ENCODE data around the gene ACBD6. TPM values are rescaled to one million over a fixed set of nuclear protein-coding genes. Genes with fewer than 3 reads are reported as not detected.

ACBD6 gene
- total and polyA plus RNA-seq, 10 of the 15 experiments (the other 5 are each of a cell fraction or from before 2014, with no cell fraction given) = 15.0 to 67.3 (median 55.0) TPM

DNA sequence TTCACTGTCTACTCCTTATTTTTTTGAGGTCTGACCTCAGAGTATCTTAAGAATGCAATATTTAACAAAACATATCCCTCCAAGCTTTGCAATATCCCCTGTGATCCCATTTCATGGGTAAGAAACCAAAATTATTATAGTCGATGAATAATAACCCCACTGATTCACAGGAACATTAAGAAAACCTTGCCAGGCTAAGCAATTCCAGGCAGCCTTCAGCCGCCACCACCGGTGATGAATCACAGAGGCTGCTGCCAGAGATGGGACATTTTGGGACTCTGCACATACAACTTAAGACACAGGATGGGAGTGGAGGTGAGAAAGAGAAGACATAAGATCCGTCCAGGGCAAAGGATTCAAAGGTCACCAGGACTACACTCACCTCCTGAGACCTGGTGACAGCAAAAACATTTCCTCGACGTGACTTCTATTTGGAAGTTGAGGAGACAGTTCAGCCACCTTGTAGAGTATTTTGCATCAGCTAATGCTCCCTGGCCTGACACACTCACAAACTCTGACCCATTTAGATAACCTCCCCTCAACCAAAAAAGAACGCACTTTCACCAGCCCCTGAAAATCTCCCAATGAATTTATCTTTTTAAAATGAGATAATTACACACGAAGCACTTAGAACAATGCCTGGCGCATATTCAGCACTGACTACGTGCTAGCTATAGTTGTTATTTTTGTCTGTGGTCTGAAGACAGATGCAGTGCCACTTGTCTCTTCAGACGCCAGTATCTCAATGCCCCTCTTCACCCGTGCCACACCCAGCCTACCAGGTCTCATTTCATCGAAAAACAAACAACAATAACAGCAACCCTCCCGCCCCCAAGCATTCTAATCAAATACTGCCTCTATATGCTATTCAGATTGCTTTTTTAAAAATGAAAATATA is 38.6 kb upstream of the ACBD6 start:
- DNase-seq (ENCODE audit: low read depth, low spot score) (no peak), FAIRE-seq (no peak), ATAC-seq (no peak)
- Histone ChIP-seq H3K27ac (ENCODE audit: control insufficient read depth, insufficient read depth) (no peak overlapping the region), H3K4me2 (ENCODE audit: control insufficient read depth, insufficient read depth) (no peak overlapping the region), H4K20me1 (ENCODE audit: control insufficient read depth, insufficient read depth) (no peaks in the 10 kb centered on the region), H2AFZ (ENCODE audit: control insufficient read depth, low read depth, low read length) (no peak overlapping the region), H3K36me3 (ENCODE audit: control insufficient read depth in 2 of 2, insufficient read depth in 2 of 2, low read length in 1 of 2) (no peaks in the 10 kb centered on the region), H3K4me1 (ENCODE audit: control insufficient read depth, insufficient read depth, low read length) (no peaks in the 10 kb centered on the region), H3K9me3 (replicated peaks; ENCODE audit: control insufficient read depth, insufficient read depth, low read length) (no peaks in the 10 kb centered on the region), H3K79me2 (ENCODE audit: control insufficient read depth, insufficient read depth, low read length) (no peaks in the 10 kb centered on the region), H3K9ac (ENCODE audit: control insufficient read depth, insufficient read depth, low read length) (no peak overlapping the region), H3K27me3 (replicated peaks in 1 of 2; ENCODE audit: control insufficient read depth in 2 of 2, insufficient read depth in 2 of 2, low read length in 1 of 2) (no peaks in the 10 kb centered on the region; a peak in 1 of 4 replicates), H3K4me3 (no peak overlapping the region)
- intact Hi-C loops (cut with micrococcal nuclease; ENCODE audit: unreplicated experiment) (no loop called here), in situ Hi-C loops (cut with MboI) (no loop called here)
- 64% methylated on average over 14 of the region's 14 CpGs for WGBS (ENCODE audit: insufficient coverage, insufficient replicate concordance, low lambda C conversion rate, missing lambda C conversion rate)
- POLR2A ChIA-PET = interaction anchor here (0.5 kb wide), 1 partner anchor 278 kb away, joined by 4 read pairs; no protein-coding TSS in a partner anchor
- CTCF ChIA-PET = interaction anchor here (0.6 to 17.1 kb wide), 3 partner anchors 9 to 322 kb away, joined by 3 to 373 read pairs (median 7); no protein-coding TSS in a partner anchor
- no TSS peak for BruUV-seq (replicated peaks)
- RAD21 ChIA-PET (ENCODE audit: unreplicated experiment) = interaction anchor here (9.3 kb wide), 1 partner anchor 322 kb away, joined by 156 read pairs; no protein-coding TSS in a partner anchor
- SMC1A ChIA-PET (ENCODE audit: uncharacterized antibody, unreplicated experiment) = interaction anchor here (0.6 to 14.5 kb wide), 3 partner anchors 105 to 322 kb away, joined by 3 to 247 read pairs (median 4); no protein-coding TSS in a partner anchor
- TF ChIP-seq RCOR1 (conservative IDR thresholded peaks at IDR 0.05; ENCODE audit: low read depth, low read length) (no peak), NFIC (IDR thresholded peaks at IDR 0.05; ENCODE audit: low read depth, low read length) (no peak), SPI1 (IDR thresholded peaks at IDR 0.05; ENCODE audit: borderline replicate concordance, insufficient read depth, low read depth, low read length) (no peak), EGR1 (IDR thresholded peaks at IDR 0.05; ENCODE audit: borderline replicate concordance in 1 of 2, low read depth in 2 of 2, low read length in 2 of 2) (no peak), RELA (IDR thresholded peaks at IDR 0.05; ENCODE audit: borderline replicate concordance, partially characterized antibody) (no peak)
- TF ChIP-seq, protein P1, sequence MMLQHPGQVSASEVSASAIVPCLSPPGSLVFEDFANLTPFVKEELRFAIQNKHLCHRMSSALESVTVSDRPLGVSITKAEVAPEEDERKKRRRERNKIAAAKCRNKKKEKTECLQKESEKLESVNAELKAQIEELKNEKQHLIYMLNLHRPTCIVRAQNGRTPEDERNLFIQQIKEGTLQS (IDR thresholded peaks at IDR 0.05; ENCODE audit: borderline replicate concordance, extremely low read depth, low read depth, low read length) = no peak
- TF ChIP-seq, protein P2, sequence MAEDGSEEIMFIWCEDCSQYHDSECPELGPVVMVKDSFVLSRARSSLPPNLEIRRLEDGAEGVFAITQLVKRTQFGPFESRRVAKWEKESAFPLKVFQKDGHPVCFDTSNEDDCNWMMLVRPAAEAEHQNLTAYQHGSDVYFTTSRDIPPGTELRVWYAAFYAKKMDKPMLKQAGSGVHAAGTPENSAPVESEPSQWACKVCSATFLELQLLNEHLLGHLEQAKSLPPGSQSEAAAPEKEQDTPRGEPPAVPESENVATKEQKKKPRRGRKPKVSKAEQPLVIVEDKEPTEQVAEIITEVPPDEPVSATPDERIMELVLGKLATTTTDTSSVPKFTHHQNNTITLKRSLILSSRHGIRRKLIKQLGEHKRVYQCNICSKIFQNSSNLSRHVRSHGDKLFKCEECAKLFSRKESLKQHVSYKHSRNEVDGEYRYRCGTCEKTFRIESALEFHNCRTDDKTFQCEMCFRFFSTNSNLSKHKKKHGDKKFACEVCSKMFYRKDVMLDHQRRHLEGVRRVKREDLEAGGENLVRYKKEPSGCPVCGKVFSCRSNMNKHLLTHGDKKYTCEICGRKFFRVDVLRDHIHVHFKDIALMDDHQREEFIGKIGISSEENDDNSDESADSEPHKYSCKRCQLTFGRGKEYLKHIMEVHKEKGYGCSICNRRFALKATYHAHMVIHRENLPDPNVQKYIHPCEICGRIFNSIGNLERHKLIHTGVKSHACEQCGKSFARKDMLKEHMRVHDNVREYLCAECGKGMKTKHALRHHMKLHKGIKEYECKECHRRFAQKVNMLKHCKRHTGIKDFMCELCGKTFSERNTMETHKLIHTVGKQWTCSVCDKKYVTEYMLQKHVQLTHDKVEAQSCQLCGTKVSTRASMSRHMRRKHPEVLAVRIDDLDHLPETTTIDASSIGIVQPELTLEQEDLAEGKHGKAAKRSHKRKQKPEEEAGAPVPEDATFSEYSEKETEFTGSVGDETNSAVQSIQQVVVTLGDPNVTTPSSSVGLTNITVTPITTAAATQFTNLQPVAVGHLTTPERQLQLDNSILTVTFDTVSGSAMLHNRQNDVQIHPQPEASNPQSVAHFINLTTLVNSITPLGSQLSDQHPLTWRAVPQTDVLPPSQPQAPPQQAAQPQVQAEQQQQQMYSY (CRISPR knock-in tag; IDR thresholded peaks at IDR 0.05) = no peak
- TF ChIP-seq, protein P3, sequence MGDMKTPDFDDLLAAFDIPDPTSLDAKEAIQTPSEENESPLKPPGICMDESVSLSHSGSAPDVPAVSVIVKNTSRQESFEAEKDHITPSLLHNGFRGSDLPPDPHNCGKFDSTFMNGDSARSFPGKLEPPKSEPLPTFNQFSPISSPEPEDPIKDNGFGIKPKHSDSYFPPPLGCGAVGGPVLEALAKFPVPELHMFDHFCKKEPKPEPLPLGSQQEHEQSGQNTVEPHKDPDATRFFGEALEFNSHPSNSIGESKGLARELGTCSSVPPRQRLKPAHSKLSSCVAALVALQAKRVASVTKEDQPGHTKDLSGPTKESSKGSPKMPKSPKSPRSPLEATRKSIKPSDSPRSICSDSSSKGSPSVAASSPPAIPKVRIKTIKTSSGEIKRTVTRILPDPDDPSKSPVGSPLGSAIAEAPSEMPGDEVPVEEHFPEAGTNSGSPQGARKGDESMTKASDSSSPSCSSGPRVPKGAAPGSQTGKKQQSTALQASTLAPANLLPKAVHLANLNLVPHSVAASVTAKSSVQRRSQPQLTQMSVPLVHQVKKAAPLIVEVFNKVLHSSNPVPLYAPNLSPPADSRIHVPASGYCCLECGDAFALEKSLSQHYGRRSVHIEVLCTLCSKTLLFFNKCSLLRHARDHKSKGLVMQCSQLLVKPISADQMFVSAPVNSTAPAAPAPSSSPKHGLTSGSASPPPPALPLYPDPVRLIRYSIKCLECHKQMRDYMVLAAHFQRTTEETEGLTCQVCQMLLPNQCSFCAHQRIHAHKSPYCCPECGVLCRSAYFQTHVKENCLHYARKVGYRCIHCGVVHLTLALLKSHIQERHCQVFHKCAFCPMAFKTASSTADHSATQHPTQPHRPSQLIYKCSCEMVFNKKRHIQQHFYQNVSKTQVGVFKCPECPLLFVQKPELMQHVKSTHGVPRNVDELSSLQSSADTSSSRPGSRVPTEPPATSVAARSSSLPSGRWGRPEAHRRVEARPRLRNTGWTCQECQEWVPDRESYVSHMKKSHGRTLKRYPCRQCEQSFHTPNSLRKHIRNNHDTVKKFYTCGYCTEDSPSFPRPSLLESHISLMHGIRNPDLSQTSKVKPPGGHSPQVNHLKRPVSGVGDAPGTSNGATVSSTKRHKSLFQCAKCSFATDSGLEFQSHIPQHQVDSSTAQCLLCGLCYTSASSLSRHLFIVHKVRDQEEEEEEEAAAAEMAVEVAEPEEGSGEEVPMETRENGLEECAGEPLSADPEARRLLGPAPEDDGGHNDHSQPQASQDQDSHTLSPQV (IDR thresholded peaks at IDR 0.05) = no peak
- TF ChIP-seq, protein P4, sequence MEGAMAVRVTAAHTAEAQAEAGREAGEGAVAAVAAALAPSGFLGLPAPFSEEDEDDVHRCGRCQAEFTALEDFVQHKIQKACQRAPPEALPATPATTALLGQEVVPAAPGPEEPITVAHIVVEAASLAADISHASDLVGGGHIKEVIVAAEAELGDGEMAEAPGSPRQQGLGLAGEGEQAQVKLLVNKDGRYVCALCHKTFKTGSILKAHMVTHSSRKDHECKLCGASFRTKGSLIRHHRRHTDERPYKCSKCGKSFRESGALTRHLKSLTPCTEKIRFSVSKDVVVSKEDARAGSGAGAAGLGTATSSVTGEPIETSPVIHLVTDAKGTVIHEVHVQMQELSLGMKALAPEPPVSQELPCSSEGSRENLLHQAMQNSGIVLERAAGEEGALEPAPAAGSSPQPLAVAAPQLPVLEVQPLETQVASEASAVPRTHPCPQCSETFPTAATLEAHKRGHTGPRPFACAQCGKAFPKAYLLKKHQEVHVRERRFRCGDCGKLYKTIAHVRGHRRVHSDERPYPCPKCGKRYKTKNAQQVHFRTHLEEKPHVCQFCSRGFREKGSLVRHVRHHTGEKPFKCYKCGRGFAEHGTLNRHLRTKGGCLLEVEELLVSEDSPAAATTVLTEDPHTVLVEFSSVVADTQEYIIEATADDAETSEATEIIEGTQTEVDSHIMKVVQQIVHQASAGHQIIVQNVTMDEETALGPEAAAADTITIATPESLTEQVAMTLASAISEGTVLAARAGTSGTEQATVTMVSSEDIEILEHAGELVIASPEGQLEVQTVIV (IDR thresholded peaks at IDR 0.05; ENCODE audit: borderline replicate concordance, partially characterized antibody) = no peak

All from GM12878 (cell line).